Measurements from ENCODE around the gene PRKCQ.

- TF ChIP-seq CTCF (conservative IDR thresholded peaks at IDR 0.05; ENCODE audit: low read depth, low read length) (no peak), RFX5 (IDR thresholded peaks at IDR 0.05; ENCODE audit: low read depth, low read length) (no peak), USF2 (IDR thresholded peaks at IDR 0.05; ENCODE audit: low read depth, low read length) (no peak), SMC3 (IDR thresholded peaks at IDR 0.05; ENCODE audit: low read depth, low read length) (no peak), POLR2A (IDR thresholded peaks at IDR 0.05; ENCODE audit: low read depth, low read length) (no peak), BHLHE40 (IDR thresholded peaks at IDR 0.05; ENCODE audit: low read depth, low read length) (no peak), FOS (IDR thresholded peaks at IDR 0.05; ENCODE audit: low read depth, low read length) (no peak), RAD21 (IDR thresholded peaks at IDR 0.05; ENCODE audit: low read length) (no peak), RCOR1 (IDR thresholded peaks at IDR 0.05; ENCODE audit: insufficient replicate concordance, low read length) (no peak), MXI1 (IDR thresholded peaks at IDR 0.05; ENCODE audit: borderline replicate concordance, low read depth, low read length) (no peak), ELK1 (IDR thresholded peaks at IDR 0.05; ENCODE audit: borderline replicate concordance, low read depth, low read length) (no peak), CEBPB (IDR thresholded peaks at IDR 0.05; ENCODE audit: low read depth, low read length) (no peak), MAZ (IDR thresholded peaks at IDR 0.05; ENCODE audit: borderline replicate concordance, low read depth, low read length) (no peak)
Observed at GRCh38 chr10:6617309-6618076, 37.4 kb upstream of the PRKCQ start.
